Left lung (tissue), 10 donors: ENCODE data around the gene SC5D. TPM values are rescaled to one million over a fixed set of nuclear protein-coding genes. Genes with fewer than 3 reads are reported as not detected.

Experiments
- ATAC-seq: fragments of 200-7000 bp; cut with Tn5 transposase; one replicate; pipeline ENCODE4 v1.9.1; 2020; ENCODE audit warnings: moderate library complexity
- DNase-seq, 4 donors: peaks; one replicate each; pipeline ENCODE4 v3.0.0-alpha.2; 2013 to 2020
- H3K27ac ChIP-seq, 2 donors: fragments of 200-600 bp; sonication (generic) in 1 of 2; one replicate each; pipeline versions ENCODE4 v1.5.0 to v1.8.0; 2020 to 2021
- H3K27me3 ChIP-seq, 2 donors: fragments of 200-600 bp; sonication (generic) in 1 of 2; one replicate each; pipeline versions ENCODE4 v1.5.0 to v1.8.0; 2020 to 2021
- H3K36me3 ChIP-seq, 2 donors: fragments of 200-600 bp; sonication (generic) in 1 of 2; one replicate each; pipeline versions ENCODE4 v1.5.0 to v1.8.0; 2020 to 2021
- H3K4me1 ChIP-seq, 2 donors: fragments of 200-600 bp; one replicate each; pipeline ENCODE4 v1.8.0; 2021
- H3K4me3 ChIP-seq, 2 donors: fragments of 200-600 bp; sonication (generic) in 1 of 2; one replicate each; pipeline versions ENCODE4 v1.5.0 to v1.8.0; 2020 to 2021; ENCODE audit warnings: mild to moderate bottlenecking in 1 of 2
- H3K9me3 ChIP-seq, 2 donors: fragments of 200-600 bp; sonication (generic) in 1 of 2; one replicate each; pipeline versions ENCODE4 v1.5.0 to v1.8.0; 2020 to 2021
- CTCF ChIP-seq, 2 donors: fragments of 200-600 bp; sonication (generic) in 1 of 2; IDR thresholded peaks; one replicate each; pipeline versions ENCODE4 v1.5.0 to v1.8.0; 2021; ENCODE audit warnings: antibody characterized with exemption in 2 of 2
- intact Hi-C, 2 donors: fragments of 100-400 bp; cut with DNase I; formaldehyde crosslinking; loops; one replicate each; pipeline versions ENCODE4 v1.11.2 to v1.14.2; 2022
- polyA plus RNA-seq, 6 donors: library from polyadenylated mRNA; unstranded; fragments of 120-200 nt; gene quantifications; one replicate each; pipeline ENCODE4 v1.2.1, GENCODE V29; 2013; ENCODE audit not compliant: insufficient read length in 6 of 6
- total RNA-seq, 2 donors: library from RNA; stranded (reverse); fragmentation: NEBNext Ultra II Directional; extraction: Animal tissue kit (Norgen Biotek cat#: 25700); gene quantifications; one replicate each; pipeline ENCODE4 v1.2.1, GENCODE V29; 2021
- donor health status: DM: no; HTN: yes; CAD: no.
- donor health status: DM: no; HTN: no; CAD: no.

SC5D gene
- total and polyA plus RNA-seq, 8 donors = 41.8 to 79.1 (median 46.9) TPM

- DNase-seq = no peak
- Histone ChIP-seq H3K27me3 (no peaks in the 10 kb centered on the region), H3K9me3 (no peaks in the 10 kb centered on the region), H3K36me3 (no peaks in the 10 kb centered on the region), H3K4me1 (no peaks in the 10 kb centered on the region), H3K4me3 (no peak overlapping the region), H3K27ac (no peak overlapping the region)
- intact Hi-C loops = no loop called here
- TF ChIP-seq CTCF (IDR thresholded peaks at IDR 0.05) = no peak
- no peak for ATAC-seq
Observed at GRCh38 chr11:121282886-121283502, 9.6 kb upstream of the SC5D start.

DNA sequence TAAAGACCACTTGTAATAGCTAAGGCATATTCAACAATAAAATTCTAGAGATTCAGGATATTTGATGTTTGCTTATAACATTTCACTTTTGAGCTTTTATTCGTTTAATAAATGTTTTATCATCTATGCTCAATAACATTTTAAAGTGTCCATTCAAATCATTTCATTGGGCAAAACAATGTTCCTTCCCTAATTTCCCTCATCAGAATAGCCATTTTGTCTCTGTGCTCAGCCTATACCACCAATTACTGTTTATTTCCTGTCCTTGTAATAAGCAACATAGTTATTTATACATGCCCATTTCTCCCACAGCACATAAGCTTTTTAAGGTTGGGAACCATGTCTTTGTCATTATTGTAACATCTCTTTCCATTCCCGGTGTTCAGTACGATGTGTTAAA is 1.3 kb upstream of the SC5D start:
- H3K4me3 ChIP-seq = no peak overlapping the region
- intact Hi-C loops = no loop called here
- H3K27ac ChIP-seq = peak overlapping the region in 1 of 2 donors; percentile 89
- peaks cover 0 to 4% of the 10 kb centered on the region in 2 donors for H3K36me3 ChIP-seq
- H3K4me1 ChIP-seq = peaks cover 0 to 31% of the 10 kb centered on the region in 2 donors
- H3K27me3 ChIP-seq = no peaks in the 10 kb centered on the region
- DNase-seq (no peak), ATAC-seq (no peak)
- TF ChIP-seq CTCF (IDR thresholded peaks at IDR 0.05) = no peak
- H3K9me3 ChIP-seq = no peaks in the 10 kb centered on the region

- ATAC-seq (peak; percentile 14), DNase-seq (peak in 1 of 4 donors; percentile 28)
- Histone ChIP-seq H3K4me3 (peak overlapping the region; percentile 72 to 89), H3K27me3 (no peaks in the 10 kb centered on the region), H3K27ac (peak overlapping the region; percentile 89 to 91), H3K9me3 (no peaks in the 10 kb centered on the region), H3K4me1 (peaks cover 0 to 31% of the 10 kb centered on the region in 2 donors), H3K36me3 (peaks cover 0 to 4% of the 10 kb centered on the region in 2 donors)
- intact Hi-C loops = no loop called here
- no peak for TF ChIP-seq CTCF (IDR thresholded peaks at IDR 0.05)
Observed at GRCh38 chr11:121291896-121292494, 576 bp upstream of the SC5D start.

DNA sequence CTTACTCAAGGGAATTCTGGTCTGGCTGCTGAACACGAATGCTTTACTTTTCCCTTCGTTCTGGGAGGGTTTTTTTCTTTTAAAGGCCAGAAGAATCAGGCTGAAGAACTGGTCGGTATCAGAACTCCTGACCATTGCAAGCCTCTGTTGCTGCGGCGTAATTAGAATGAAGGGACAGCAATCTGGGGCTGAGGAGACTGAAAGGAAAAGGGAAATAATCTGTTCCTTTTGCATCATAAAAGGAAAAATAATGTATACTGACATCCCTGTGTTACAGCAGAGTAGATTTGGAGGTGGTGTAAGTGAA is 670 bp downstream of the SC5D start:
- ATAC-seq (peak; percentile 15), DNase-seq (no peak)
- H3K4me1 ChIP-seq = peaks cover 0 to 38% of the 10 kb centered on the region in 2 donors
- no peak for TF ChIP-seq CTCF (IDR thresholded peaks at IDR 0.05)
- peak overlapping the region; percentile 72 to 89 for H3K4me3 ChIP-seq
- no peaks in the 10 kb centered on the region for H3K9me3 ChIP-seq
- H3K36me3 ChIP-seq = peaks cover 0 to 4% of the 10 kb centered on the region in 2 donors
- peak overlapping the region; percentile 89 to 91 for H3K27ac ChIP-seq
- no peaks in the 10 kb centered on the region for H3K27me3 ChIP-seq
- intact Hi-C loops = no loop called here

GRCh38 chr11:121295246-121296029 is 2.9 kb downstream of the SC5D start:
- intact Hi-C loops = no loop called here

More at GRCh38 chr11:121295246-121296029, 2.9 kb downstream of the SC5D start:
- no peaks in the 10 kb centered on the region for H3K27me3 ChIP-seq
- TF ChIP-seq CTCF (IDR thresholded peaks at IDR 0.05) = no peak
- H3K4me1 ChIP-seq = peaks cover 0 to 52% of the 10 kb centered on the region in 2 donors
- H3K36me3 ChIP-seq = peaks cover 0 to 4% of the 10 kb centered on the region in 2 donors
- no peak for ATAC-seq
- H3K27ac ChIP-seq = no peak overlapping the region
- no peak overlapping the region for H3K4me3 ChIP-seq
- DNase-seq = no peak
- no peaks in the 10 kb centered on the region for H3K9me3 ChIP-seq
